CD14-positive monocyte (primary cell): Measurements from ENCODE around the gene JPH2. TPM values are rescaled to one million over a fixed set of nuclear protein-coding genes. Genes with fewer than 3 reads are reported as not detected.

Source experiments
- DNase-seq, 3 donors: peaks; one replicate each; pipeline ENCODE4 v3.0.0-alpha.2; 2011 to 2022
- H2AFZ ChIP-seq: 2 replicates; pipeline ENCODE4 v1.6.0; 2012; ENCODE audit warnings: mild to moderate bottlenecking, low read depth, low read length, inconsistent platforms; ENCODE audit not compliant: insufficient read depth, poor library complexity, severe bottlenecking
- H3K27ac ChIP-seq, 2 donors: 1 replicate in 1 of 2; 2 replicates in 1 of 2; pipeline ENCODE4 v1.5.1; 2012 to 2013; ENCODE audit warnings: low read length in 2 of 2, control low read depth in 1 of 2, inconsistent platforms in 1 of 2, low read depth in 1 of 2, mild to moderate bottlenecking in 1 of 2
- H3K27me3 ChIP-seq, 2 donors: one replicate each; pipeline versions ENCODE4 v1.6.0 to v1.6.1; 2011 to 2013; ENCODE audit warnings: low read length in 2 of 2; ENCODE audit not compliant: control insufficient read depth in 2 of 2, insufficient read depth in 2 of 2
- H3K36me3 ChIP-seq, 2 donors: replicated peaks in 1 of 2; 1 replicate in 1 of 2; 2 replicates in 1 of 2; pipeline versions ENCODE4 v1.5.1 to v1.6.1; 2012 to 2013; ENCODE audit warnings: low read length in 2 of 2, control low read depth in 1 of 2, inconsistent platforms in 1 of 2, mild to moderate bottlenecking in 1 of 2; ENCODE audit not compliant: insufficient read depth in 2 of 2, control insufficient read depth in 1 of 2
- H3K4me1 ChIP-seq, 2 donors: 1 replicate in 1 of 2; 2 replicates in 1 of 2; pipeline versions ENCODE4 v1.5.1 to v1.6.1; 2012 to 2013; ENCODE audit warnings: low read length in 2 of 2, control low read depth in 1 of 2, inconsistent platforms in 1 of 2, mild to moderate bottlenecking in 1 of 2, moderate library complexity in 1 of 2; ENCODE audit not compliant: insufficient read depth in 2 of 2, control insufficient read depth in 1 of 2
- H3K4me2 ChIP-seq: replicated peaks from 2 replicates; pipeline ENCODE3; 2012; ENCODE audit warnings: low read length, moderate library complexity, mild to moderate bottlenecking; ENCODE audit not compliant: poor library complexity, severe bottlenecking; ENCODE audit errors: extremely low read depth
- H3K4me3 ChIP-seq, 3 experiments: fragments of 200-600 bp in 1 of 3; sonication (generic) in 1 of 3; replicated peaks in 1 of 3; 1 replicate in 2 of 3; 2 replicates in 1 of 3; pipeline ENCODE4 v1.5.1; 2011 to 2013; ENCODE audit warnings: low read length in 3 of 3, mild to moderate bottlenecking in 3 of 3, control low read depth in 2 of 3, low read depth in 2 of 3, inconsistent platforms in 1 of 3, moderate library complexity in 1 of 3
- H3K79me2 ChIP-seq: 2 replicates; pipeline ENCODE4 v1.6.0; 2012; ENCODE audit warnings: mild to moderate bottlenecking, control low read depth, inconsistent platforms, low read length, moderate library complexity; ENCODE audit not compliant: insufficient read depth
- H3K9ac ChIP-seq: 2 replicates; pipeline ENCODE4 v1.6.0; 2017; ENCODE audit warnings: low read length, mild to moderate bottlenecking; ENCODE audit not compliant: insufficient read depth, poor library complexity, severe bottlenecking
- H3K9me3 ChIP-seq, 2 donors: replicated peaks in 1 of 2; 1 replicate in 1 of 2; 2 replicates in 1 of 2; pipeline versions ENCODE4 v1.5.1 to v1.6.1; 2012 to 2013; ENCODE audit warnings: low read length in 2 of 2, control low read depth in 1 of 2; ENCODE audit not compliant: control insufficient read depth in 1 of 2, insufficient read depth in 1 of 2
- H4K20me1 ChIP-seq: 2 replicates; pipeline ENCODE4 v1.6.0; 2012; ENCODE audit warnings: mild to moderate bottlenecking, low read length, control low read depth, moderate library complexity; ENCODE audit not compliant: insufficient read depth
- H3K27ac Mint-ChIP-seq, 7 donors: one replicate each; pipeline ENCODE4 v1.8.0; 2020; ENCODE audit warnings: mild to moderate bottlenecking in 7 of 7, mixed read lengths in 7 of 7, moderate library complexity in 6 of 7, inconsistent platforms in 2 of 7
- H3K27me3 Mint-ChIP-seq, 3 donors: one replicate each; pipeline ENCODE4 v1.8.0; 2021 to 2022; ENCODE audit warnings: low read depth in 3 of 3, mild to moderate bottlenecking in 3 of 3, mixed read lengths in 3 of 3, moderate library complexity in 3 of 3, inconsistent platforms in 1 of 3
- H3K36me3 Mint-ChIP-seq, 2 donors: one replicate each; pipeline ENCODE4 v1.8.0; 2020; ENCODE audit warnings: mixed read lengths in 2 of 2, inconsistent platforms in 1 of 2, mild to moderate bottlenecking in 1 of 2
- H3K4me1 Mint-ChIP-seq: one replicate; pipeline ENCODE4 v1.8.0; 2020; ENCODE audit warnings: mild to moderate bottlenecking, mixed read lengths
- H3K4me3 Mint-ChIP-seq, 2 donors: one replicate each; pipeline ENCODE4 v1.8.0; 2020; ENCODE audit warnings: mild to moderate bottlenecking in 2 of 2, mixed read lengths in 2 of 2, moderate library complexity in 1 of 2
- H3K9me3 Mint-ChIP-seq, 7 donors: one replicate each; pipeline ENCODE4 v1.8.0; 2020 to 2022; ENCODE audit warnings: mixed read lengths in 7 of 7, mild to moderate bottlenecking in 6 of 7, moderate library complexity in 6 of 7, inconsistent platforms in 2 of 7
- WGBS: methylation state at CpG from one replicate; pipeline ENCODE4 v1.1.5; 2013; ENCODE audit warnings: missing lambda C conversion rate; ENCODE audit not compliant: insufficient coverage; 5-methylcytosine and 5-hydroxymethylcytosine counted together
- intact Hi-C, 2 donors: fragments of 100-400 bp; cut with micrococcal nuclease; formaldehyde crosslinking; loops; one replicate each; pipeline versions ENCODE4 v1.15.0 to v1.15.1; 2023
- polyA plus RNA-seq, 3 donors: library from polyadenylated mRNA; depleted of rRNA in 1 of 3; unstranded in 2 of 3; stranded (reverse) in 1 of 3; fragments of 300-500 nt in 2 of 3; fragments of >200 nt in 1 of 3; fragmentation: Illumina TruSeq in 2 of 3; gene quantifications; 1 replicate in 2 of 3; 2 replicates in 1 of 3; pipeline ENCODE4 v1.2.3, GENCODE V29; 2012 to 2021
- TF ChIP-seq, protein P1 (sequence below): fragments of 200-600 bp; IDR thresholded peaks from one replicate; pipeline ENCODE4 v1.8.0; 2022; ENCODE audit warnings: antibody characterized with exemption, mild to moderate bottlenecking

Gene JPH2
- polyA plus RNA-seq, 3 donors: not detected

DNA sequence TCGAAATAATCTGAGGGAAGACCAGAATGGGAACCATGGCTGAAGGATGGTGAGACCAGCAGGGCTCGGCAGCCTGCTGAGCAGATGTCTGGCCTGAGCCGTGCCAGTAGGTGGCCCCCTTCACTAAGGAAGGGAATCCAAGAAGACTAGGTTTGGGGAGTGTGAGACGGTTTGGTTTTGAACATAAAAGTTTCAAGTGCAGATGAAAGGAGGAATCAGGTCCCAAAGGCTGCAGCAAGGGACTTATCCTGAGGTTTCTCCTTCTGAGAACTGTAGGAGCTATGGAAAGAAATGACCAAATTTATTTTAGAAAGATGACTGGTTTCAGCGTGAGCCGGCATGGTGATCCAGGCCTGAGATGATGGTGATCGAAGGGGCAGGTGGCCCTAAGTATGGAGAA is 28.1 kb upstream of the JPH2 start:
- H3K27ac ChIP-seq: no peak overlapping the region
- Mint-ChIP-seq H3K4me3 (no peak overlapping the region), H3K27me3 (peaks cover 5 to 9% (median 5%) of the 10 kb centered on the region in 3 donors), H3K9me3 (no peaks in the 10 kb centered on the region), H3K27ac (peak overlapping the region in 3 of 7 donors; percentile 16 to 52 (median 37)), H3K36me3 (peaks cover 0 to 5% of the 10 kb centered on the region in 2 donors), H3K4me1 (peaks cover 37% of the 10 kb centered on the region)
- no peaks in the 10 kb centered on the region for H3K9me3 ChIP-seq
- peak; percentile 40 to 59 (median 52) for DNase-seq
- peaks cover under 1% of the 10 kb centered on the region for H4K20me1 ChIP-seq
- 56% methylated on average over 7 of the region's 7 CpGs for WGBS
- no peak overlapping the region for H3K4me3 ChIP-seq
- TF ChIP-seq, protein P1, sequence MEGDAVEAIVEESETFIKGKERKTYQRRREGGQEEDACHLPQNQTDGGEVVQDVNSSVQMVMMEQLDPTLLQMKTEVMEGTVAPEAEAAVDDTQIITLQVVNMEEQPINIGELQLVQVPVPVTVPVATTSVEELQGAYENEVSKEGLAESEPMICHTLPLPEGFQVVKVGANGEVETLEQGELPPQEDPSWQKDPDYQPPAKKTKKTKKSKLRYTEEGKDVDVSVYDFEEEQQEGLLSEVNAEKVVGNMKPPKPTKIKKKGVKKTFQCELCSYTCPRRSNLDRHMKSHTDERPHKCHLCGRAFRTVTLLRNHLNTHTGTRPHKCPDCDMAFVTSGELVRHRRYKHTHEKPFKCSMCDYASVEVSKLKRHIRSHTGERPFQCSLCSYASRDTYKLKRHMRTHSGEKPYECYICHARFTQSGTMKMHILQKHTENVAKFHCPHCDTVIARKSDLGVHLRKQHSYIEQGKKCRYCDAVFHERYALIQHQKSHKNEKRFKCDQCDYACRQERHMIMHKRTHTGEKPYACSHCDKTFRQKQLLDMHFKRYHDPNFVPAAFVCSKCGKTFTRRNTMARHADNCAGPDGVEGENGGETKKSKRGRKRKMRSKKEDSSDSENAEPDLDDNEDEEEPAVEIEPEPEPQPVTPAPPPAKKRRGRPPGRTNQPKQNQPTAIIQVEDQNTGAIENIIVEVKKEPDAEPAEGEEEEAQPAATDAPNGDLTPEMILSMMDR: peak; percentile 77
- H2AFZ ChIP-seq: peak overlapping the region; percentile 11
- no peaks in the 10 kb centered on the region for H3K36me3 ChIP-seq
- no peak overlapping the region for H3K9ac ChIP-seq
- peaks cover 14 to 21% of the 10 kb centered on the region in 2 donors for H3K4me1 ChIP-seq
- H3K27me3 ChIP-seq: no peaks in the 10 kb centered on the region
- peaks cover 5% of the 10 kb centered on the region for H3K79me2 ChIP-seq
- intact Hi-C loops: loop anchor here (10.0 kb wide), 2 partner anchors 520 to 650 kb away; no protein-coding TSS in a partner anchor
- H3K4me2 ChIP-seq: no peak overlapping the region

DNA sequence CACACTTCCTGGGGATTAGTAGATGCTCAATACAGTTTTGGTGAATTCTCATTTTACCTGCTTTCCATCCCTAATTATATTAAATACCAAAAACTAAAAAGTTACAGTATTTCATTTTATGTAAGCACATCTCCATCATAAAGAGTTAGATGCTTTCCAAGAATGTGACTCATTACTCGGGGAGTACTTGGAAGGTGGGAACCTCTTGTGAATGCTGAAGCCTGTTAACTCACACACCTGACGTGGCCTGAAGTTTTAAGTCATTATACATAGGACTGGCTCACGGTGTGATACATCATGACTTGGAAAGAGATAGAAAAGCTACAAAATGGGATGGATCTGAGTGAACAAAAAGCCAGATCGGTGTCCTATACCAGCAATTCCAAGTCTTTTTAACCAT is 25.8 kb upstream of the JPH2 start:
- H3K79me2 ChIP-seq: peaks cover 28% of the 10 kb centered on the region
- no peak overlapping the region for H3K4me3 ChIP-seq
- DNase-seq: no peak
- H3K4me3 Mint-ChIP-seq: no peak overlapping the region
- WGBS: no CpG with 5 or more reads among the region's 4 CpGs
- peaks cover 51% of the 10 kb centered on the region for H3K4me1 Mint-ChIP-seq
- H3K27me3 Mint-ChIP-seq: peaks cover under 1 to 4% (median 2%) of the 10 kb centered on the region in 3 donors
- H3K9me3 Mint-ChIP-seq: peaks cover 0 to 2% (median 0%) of the 10 kb centered on the region in 7 donors
- TF ChIP-seq, protein P1: no peak
- H3K4me2 ChIP-seq: no peak overlapping the region
- no peaks in the 10 kb centered on the region for H3K9me3 ChIP-seq
- H3K27ac Mint-ChIP-seq: no peak overlapping the region
- H4K20me1 ChIP-seq: peaks cover 24% of the 10 kb centered on the region
- no peak overlapping the region for H3K9ac ChIP-seq
- H3K27me3 ChIP-seq: no peaks in the 10 kb centered on the region
- H3K36me3 Mint-ChIP-seq: peaks cover 0 to 2% of the 10 kb centered on the region in 2 donors
- intact Hi-C loops: loop anchor here (5.0 to 10.0 kb wide), 4 partner anchors 522 to 755 kb away; partner anchors contain the start of genes SRSF6 (in 2 of the 2) and IFT52 (in 1 of the 2)
- H3K27ac ChIP-seq: no peak overlapping the region
- H3K36me3 ChIP-seq: no peaks in the 10 kb centered on the region
- no peak overlapping the region for H2AFZ ChIP-seq
- H3K4me1 ChIP-seq: peaks cover 34 to 41% of the 10 kb centered on the region in 2 donors
